ENCODE results near the gene GASK1B.

DNA sequence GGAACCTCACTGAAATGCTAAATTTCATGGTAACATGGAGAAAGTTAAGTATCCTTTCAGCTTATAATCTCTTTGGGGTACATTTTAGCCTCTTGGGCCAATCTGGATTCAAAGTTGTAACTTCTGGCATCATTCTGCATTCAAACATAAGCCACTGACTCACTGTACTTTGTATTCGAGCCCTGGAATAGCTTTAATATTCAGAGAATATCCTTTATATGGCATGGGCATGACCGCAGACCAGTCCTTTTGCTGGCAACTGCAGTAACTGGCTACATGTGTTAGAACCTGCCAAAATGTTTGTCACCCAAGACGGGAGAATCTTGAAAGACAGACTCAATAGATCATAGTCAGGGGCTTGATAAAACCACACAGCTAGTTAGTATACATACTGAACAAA lies 3.3 kb downstream of the GASK1B start:
- TF ChIP-seq, protein P1, sequence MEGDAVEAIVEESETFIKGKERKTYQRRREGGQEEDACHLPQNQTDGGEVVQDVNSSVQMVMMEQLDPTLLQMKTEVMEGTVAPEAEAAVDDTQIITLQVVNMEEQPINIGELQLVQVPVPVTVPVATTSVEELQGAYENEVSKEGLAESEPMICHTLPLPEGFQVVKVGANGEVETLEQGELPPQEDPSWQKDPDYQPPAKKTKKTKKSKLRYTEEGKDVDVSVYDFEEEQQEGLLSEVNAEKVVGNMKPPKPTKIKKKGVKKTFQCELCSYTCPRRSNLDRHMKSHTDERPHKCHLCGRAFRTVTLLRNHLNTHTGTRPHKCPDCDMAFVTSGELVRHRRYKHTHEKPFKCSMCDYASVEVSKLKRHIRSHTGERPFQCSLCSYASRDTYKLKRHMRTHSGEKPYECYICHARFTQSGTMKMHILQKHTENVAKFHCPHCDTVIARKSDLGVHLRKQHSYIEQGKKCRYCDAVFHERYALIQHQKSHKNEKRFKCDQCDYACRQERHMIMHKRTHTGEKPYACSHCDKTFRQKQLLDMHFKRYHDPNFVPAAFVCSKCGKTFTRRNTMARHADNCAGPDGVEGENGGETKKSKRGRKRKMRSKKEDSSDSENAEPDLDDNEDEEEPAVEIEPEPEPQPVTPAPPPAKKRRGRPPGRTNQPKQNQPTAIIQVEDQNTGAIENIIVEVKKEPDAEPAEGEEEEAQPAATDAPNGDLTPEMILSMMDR (IDR thresholded peaks at IDR 0.05), result no peak
- TF ChIP-seq POLR2A (IDR thresholded peaks at IDR 0.05), result no peak
